Parathyroid adenoma (tissue), 2 donors: ENCODE results near the gene MRGPRX4.

Experiments used
- H2AFZ ChIP-seq: fragments of 300-600 bp; sonication (generic); one replicate; pipeline ENCODE4 v1.7.0; 2017; ENCODE audit warnings: antibody characterized with exemption, mild to moderate bottlenecking
- H3K27ac ChIP-seq: fragments of 300-600 bp; sonication (generic); one replicate; pipeline ENCODE4 v1.7.0; 2017
- H3K27me3 ChIP-seq: fragments of 300-600 bp; sonication (generic); one replicate; pipeline ENCODE4 v1.7.0; 2017; ENCODE audit warnings: low read length; ENCODE audit not compliant: control insufficient read depth, insufficient read depth
- H3K36me3 ChIP-seq: fragments of 300-600 bp; sonication (generic); one replicate; pipeline ENCODE4 v1.7.0; 2017; ENCODE audit warnings: low read length; ENCODE audit not compliant: control insufficient read depth, insufficient read depth
- H3K4me1 ChIP-seq: fragments of 300-600 bp; sonication (generic); one replicate; pipeline ENCODE4 v1.7.0; 2017; ENCODE audit warnings: control low read depth
- H3K4me2 ChIP-seq: fragments of 300-600 bp; sonication (generic); one replicate; pipeline ENCODE4 v1.7.0; 2017; ENCODE audit warnings: low read length
- H3K4me3 ChIP-seq: fragments of 300-600 bp; sonication (generic); one replicate; pipeline ENCODE4 v1.7.0; 2017; ENCODE audit warnings: low read depth, low read length
- H3K79me2 ChIP-seq: fragments of 300-600 bp; sonication (generic); one replicate; pipeline ENCODE4 v1.7.0; 2017; ENCODE audit warnings: control low read depth
- H3K9ac ChIP-seq: fragments of 300-600 bp; sonication (generic); one replicate; pipeline ENCODE4 v1.7.0; 2017; ENCODE audit warnings: mild to moderate bottlenecking
- H3K9me3 ChIP-seq: fragments of 300-600 bp; sonication (generic); one replicate; pipeline ENCODE4 v1.7.0; 2017; ENCODE audit warnings: low read length; ENCODE audit not compliant: control insufficient read depth
- CTCF ChIP-seq: fragments of 300-600 bp; sonication (generic); IDR thresholded peaks from one replicate; pipeline ENCODE4 v1.7.0; 2017; ENCODE audit warnings: antibody characterized with exemption, mild to moderate bottlenecking
- donor health status: primary hyperparathyroidism.

The MRGPRX4 gene

DNA sequence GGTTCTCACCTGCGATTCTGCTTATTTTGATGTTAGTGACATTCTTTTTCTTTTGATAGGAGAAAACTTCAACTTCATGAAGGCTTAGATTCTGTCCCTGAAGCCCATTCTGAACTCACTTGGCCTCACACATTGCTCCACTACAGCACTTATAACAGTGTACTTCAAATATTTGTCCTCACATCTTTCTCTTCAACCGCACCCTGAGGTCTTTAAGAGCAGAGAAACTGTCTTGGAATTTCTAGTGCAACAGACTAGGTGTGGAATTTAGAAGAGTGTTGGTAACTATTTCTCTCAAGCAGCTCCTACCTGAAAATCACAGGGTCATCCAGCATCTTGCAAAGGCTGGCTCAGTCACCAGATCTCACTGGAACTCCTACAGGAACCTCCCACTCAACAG is 32.5 kb upstream of the MRGPRX4 start:
- Histone ChIP-seq H2AFZ (no peak overlapping the region), H3K9ac (no peak overlapping the region), H3K27me3 (no peaks in the 10 kb centered on the region), H3K4me3 (no peak overlapping the region), H3K36me3 (no peaks in the 10 kb centered on the region), H3K27ac (no peak overlapping the region), H3K4me1 (no peaks in the 10 kb centered on the region), H3K4me2 (no peak overlapping the region), H3K79me2 (no peaks in the 10 kb centered on the region), H3K9me3 (no peaks in the 10 kb centered on the region)
- no peak for TF ChIP-seq CTCF

DNA sequence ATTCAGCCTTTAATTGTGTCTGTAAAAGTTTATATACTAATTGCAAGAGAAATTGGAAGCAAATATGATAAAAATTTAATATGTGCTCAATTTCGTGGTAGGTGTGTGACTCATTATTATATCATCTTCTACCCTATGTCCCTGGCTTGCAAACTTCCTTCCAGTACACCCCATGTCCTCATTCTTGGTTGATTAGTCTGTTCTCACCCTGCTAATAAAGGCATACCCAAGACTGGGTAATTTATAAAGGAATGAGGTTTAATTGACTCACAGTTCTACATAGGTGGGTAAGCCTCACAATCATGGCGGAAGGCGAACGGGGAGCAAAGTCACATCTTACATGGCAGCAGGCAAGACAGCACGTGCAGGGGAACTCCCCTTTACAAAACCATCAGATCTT is 28.4 kb upstream of the MRGPRX4 start:
- Histone ChIP-seq H3K36me3 (no peaks in the 10 kb centered on the region), H3K79me2 (no peaks in the 10 kb centered on the region), H3K27me3 (no peaks in the 10 kb centered on the region), H3K9me3 (no peaks in the 10 kb centered on the region), H3K4me3 (no peak overlapping the region), H3K4me2 (no peak overlapping the region), H2AFZ (no peak overlapping the region), H3K4me1 (no peaks in the 10 kb centered on the region), H3K27ac (no peak overlapping the region), H3K9ac (no peak overlapping the region)
- no peak for TF ChIP-seq CTCF

- Histone ChIP-seq H2AFZ (no peak overlapping the region), H3K9me3 (no peaks in the 10 kb centered on the region), H3K4me2 (no peak overlapping the region), H3K36me3 (no peaks in the 10 kb centered on the region), H3K4me1 (no peaks in the 10 kb centered on the region), H3K27me3 (no peaks in the 10 kb centered on the region), H3K4me3 (no peak overlapping the region), H3K27ac (no peak overlapping the region), H3K9ac (no peak overlapping the region), H3K79me2 (no peaks in the 10 kb centered on the region)
- TF ChIP-seq CTCF = no peak
These were observed 27.6 kb upstream of the MRGPRX4 start for GRCh38 chr11:18145025-18145424.

DNA sequence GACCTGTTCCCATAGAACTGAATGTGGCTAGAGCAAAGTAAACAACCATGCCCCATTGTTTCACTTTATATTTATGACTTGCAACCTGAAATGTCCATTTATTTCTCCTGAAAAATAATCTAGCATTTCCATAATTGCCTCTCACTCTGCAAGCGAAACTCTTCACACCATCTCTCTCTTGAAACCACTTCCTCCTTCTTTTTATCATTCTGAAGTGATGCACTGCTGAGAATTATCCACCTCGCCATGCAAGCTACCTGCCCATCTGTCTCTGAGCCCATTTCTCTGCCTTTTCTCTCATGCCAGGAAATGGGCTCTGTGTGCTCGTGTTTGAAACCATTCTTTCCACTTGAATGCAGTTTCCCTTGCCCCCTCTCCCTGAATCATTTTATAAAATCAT is 26.8 kb upstream of the MRGPRX4 start:
- H3K4me1 ChIP-seq = no peaks in the 10 kb centered on the region
- no peak overlapping the region for H3K4me2 ChIP-seq
- no peaks in the 10 kb centered on the region for H3K27me3 ChIP-seq
- no peak for TF ChIP-seq CTCF
- H3K9me3 ChIP-seq = no peaks in the 10 kb centered on the region
- no peak overlapping the region for H3K27ac ChIP-seq
- H2AFZ ChIP-seq = no peak overlapping the region
- no peak overlapping the region for H3K9ac ChIP-seq
- H3K79me2 ChIP-seq = no peaks in the 10 kb centered on the region
- no peaks in the 10 kb centered on the region for H3K36me3 ChIP-seq
- H3K4me3 ChIP-seq = no peak overlapping the region

DNA sequence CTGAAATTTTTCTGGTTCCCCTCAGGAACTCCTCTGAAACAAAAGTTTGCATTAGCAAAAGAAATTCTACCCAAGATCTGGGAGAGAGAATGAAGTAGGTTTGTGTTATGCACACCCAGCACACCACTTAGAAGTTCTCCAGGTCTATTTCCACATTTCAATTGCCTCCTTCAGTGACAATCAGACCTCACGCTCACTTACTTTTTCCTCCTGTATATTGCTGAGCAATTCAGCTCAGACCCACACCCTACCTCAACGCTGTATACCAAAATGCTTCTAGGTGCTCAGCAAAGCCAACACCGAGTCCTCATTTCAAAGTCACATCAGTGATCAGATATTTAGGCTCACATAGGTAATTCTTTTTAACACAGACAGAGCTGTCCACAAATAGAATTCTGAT is 21.1 kb upstream of the MRGPRX4 start:
- Histone ChIP-seq H3K9ac (no peak overlapping the region), H3K27me3 (no peaks in the 10 kb centered on the region), H3K4me2 (no peak overlapping the region)

More for the DNA sequence above, 21.1 kb upstream of the MRGPRX4 start:
- Histone ChIP-seq H3K4me3 (no peak overlapping the region), H3K27ac (no peak overlapping the region), H3K79me2 (no peaks in the 10 kb centered on the region), H2AFZ (no peak overlapping the region), H3K36me3 (no peaks in the 10 kb centered on the region), H3K4me1 (no peaks in the 10 kb centered on the region), H3K9me3 (no peaks in the 10 kb centered on the region)
- no peak for TF ChIP-seq CTCF
